HG03378 (cell line): Measurements from ENCODE around the gene IVNS1ABP.
"Not testable (repeated sequence)": the region's sequence is repeated elsewhere in the genome, so short reads cannot be mapped to it uniquely, and the experiment has no call there.

Source experiments
- ATAC-seq: cut with Tn5 transposase; IDR thresholded peaks from one replicate; pipeline ENCODE4 v1.9.1; 2021; ENCODE audit warnings: mild to moderate bottlenecking, moderate library complexity; ENCODE audit not compliant: unreplicated experiment

The IVNS1ABP gene

GRCh38 chr1:185337246-185337645, 20.2 kb upstream of the IVNS1ABP start:
- ATAC-seq, result no peak

GRCh38 chr1:185334182-185334581, 17.1 kb upstream of the IVNS1ABP start:
- no peak for ATAC-seq

GRCh38 chr1:185328255-185328654, 11.2 kb upstream of the IVNS1ABP start:
- ATAC-seq, result no peak

GRCh38 chr1:185325413-185325812, 8.4 kb upstream of the IVNS1ABP start:
- no peak for ATAC-seq

GRCh38 chr1:185324118-185324517, 7.1 kb upstream of the IVNS1ABP start:
- no peak for ATAC-seq

GRCh38 chr1:185322636-185323035, 5.6 kb upstream of the IVNS1ABP start:
- no peak for ATAC-seq

DNA sequence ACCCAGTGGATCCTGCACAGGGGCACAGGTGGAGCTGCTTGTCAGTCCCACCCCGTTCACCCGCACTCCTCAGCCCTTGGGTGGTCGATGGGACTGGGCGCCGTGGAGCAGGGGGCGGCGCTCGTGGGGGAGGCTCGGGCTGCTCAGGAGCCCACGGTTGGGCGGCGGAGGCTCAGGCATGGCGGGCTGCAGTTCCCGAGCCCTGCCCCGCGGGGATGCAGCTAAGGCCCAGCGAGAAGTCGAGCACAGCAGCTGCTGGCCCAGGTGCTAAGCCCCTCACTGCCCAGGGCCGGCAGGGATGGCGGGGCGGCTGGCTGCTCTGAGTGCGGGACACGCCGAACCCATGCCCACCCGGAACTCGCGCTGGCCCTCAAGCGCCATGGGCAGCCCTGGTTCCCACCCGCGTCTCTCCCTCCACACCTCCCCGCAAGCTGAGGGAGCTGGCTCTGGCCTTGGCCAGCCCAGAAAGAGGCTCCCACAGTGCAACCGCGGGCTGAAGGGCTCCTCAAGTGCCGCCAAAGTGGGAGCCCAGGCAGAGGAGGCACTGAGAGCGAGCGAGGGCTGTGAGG, 4.7 kb upstream of the IVNS1ABP start:
- ATAC-seq, result not testable (repeated sequence)

- ATAC-seq, result not testable (repeated sequence)
These were observed 4.1 kb upstream of the IVNS1ABP start for GRCh38 chr1:185321104-185321503.

GRCh38 chr1:185319139-185319475, 2.1 kb upstream of the IVNS1ABP start:
- no peak for ATAC-seq

GRCh38 chr1:185318431-185319138, 1.5 kb upstream of the IVNS1ABP start:
- no peak for ATAC-seq

DNA sequence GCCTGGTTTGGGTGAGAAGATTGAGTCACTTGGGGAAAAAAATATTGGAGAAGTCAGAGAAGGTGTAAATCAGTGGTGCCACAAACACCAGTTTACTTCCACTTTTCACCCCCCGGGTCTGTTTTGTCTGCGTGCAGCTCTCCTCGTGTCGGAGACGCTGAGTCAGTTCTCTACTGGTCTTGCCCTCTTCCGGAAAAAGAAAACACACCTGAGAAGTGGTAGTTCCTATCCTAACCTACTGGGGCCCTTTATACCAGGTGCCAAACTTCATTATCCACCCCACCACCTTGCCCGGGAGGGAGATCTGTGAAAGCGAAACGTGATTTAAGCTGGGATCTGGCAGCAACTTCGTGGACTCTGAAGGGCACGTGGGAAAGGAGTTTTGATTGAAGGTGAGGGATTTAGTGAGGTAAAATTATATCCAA, 855 bp upstream of the IVNS1ABP start:
- ATAC-seq, result peak; percentile 64

DNA sequence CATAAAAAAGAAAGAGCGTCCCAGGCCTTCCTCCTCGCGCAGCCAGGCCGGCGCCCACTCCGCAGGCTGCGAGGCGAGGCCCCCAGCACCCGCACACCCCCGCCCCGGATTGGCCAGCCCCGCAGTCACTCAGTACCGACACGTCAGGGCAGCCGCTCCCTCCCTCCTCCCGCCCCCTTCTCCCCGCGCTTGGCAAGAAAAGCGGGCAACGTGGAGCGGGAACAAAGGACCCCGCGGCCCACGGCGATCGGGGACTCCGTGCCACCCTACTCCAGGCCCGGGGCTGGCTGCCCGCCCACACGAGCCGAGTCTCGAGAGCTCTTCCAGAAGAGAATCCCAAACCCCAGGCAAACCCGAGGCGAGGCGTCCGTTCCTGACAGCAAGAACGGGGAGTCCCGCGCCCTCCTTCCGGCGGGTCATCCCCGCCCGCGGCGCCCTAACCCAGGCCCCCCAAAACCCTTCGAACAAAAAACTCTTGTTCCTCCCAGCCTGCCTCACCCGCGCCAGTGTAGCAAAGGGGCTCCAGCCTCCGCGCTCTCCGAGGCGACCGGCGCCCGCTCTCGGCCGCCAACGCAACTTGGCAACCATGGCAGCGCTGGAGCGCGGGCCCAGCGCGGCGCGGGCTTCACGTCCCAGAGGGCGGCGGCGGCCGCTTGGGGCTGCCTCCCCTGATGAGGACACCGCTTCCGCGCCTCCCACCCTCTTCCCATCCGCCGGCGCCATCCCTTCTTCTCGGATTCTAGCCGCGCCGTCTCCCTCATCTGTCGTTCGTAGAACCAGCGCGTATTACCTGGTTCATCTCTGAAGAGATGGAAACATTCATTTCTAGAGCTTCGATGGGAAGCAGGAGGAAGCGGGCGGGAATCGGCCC, 645 bp downstream of the IVNS1ABP start:
- peak; percentile 26 for ATAC-seq

GRCh38 chr1:185315445-185316071, 1.5 kb downstream of the IVNS1ABP start:
- ATAC-seq, result peak; percentile 1

GRCh38 chr1:185314411-185314810, 2.6 kb downstream of the IVNS1ABP start:
- ATAC-seq, result no peak

DNA sequence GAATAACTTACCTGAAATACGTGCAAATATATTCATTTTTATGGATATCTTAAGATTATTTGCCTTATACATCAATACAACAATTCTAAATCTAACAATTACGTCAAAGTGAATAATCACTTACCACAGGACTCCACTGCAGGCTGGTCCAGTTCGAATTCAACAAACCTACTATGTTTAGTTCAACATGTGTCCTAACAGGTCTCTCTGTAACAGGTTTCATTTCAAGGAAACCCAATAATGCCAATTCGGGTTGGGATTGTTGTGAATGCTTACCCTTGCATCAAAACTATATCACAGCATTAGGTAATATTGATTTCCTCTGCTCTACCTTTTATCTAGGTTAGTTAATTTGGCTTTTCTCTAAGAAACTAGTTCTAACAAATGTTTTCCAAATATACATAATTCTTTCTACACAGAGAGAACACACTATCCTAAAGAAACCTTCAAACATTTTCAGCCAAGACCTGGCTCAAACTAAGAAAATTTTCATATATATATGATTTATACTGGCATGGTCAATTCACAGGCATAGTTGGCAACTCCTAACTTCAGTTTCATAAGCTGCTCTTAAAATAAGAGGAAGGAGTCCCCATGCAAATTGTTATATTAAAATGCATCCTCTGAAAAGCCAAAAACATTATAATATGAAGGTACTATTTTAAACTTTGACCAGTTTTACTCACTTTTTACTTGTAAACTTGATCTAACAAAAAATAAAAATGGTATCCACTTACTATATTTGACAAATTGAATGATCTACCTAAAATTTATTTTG, 4.5 kb downstream of the IVNS1ABP start:
- ATAC-seq, result no peak

- ATAC-seq, result no peak
These were observed 5.3 kb downstream of the IVNS1ABP start for GRCh38 chr1:185311589-185312225.

DNA sequence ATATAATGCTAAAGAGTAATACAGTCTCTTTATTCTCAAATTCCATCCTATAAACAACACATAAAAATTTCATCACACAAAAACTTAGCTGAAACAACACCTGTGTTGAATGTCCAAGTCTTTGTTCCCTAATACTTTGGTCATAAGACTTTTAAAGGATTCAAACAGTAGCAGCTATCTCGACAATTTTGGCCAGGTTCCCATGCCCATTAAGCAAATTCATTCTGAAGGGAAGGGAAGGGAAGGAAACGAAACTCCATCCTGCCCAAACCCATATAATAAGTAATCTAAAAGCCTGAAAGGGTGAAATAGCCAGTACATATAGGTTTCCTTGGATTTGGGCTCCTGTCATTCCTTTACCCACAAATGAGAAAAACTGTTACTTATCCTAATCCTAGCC, 7.5 kb downstream of the IVNS1ABP start:
- no peak for ATAC-seq

- no peak for ATAC-seq
These were observed 8.9 kb downstream of the IVNS1ABP start for GRCh38 chr1:185308126-185308525.

- no peak for ATAC-seq
These were observed 11.6 kb downstream of the IVNS1ABP start for GRCh38 chr1:185305419-185305818.

DNA sequence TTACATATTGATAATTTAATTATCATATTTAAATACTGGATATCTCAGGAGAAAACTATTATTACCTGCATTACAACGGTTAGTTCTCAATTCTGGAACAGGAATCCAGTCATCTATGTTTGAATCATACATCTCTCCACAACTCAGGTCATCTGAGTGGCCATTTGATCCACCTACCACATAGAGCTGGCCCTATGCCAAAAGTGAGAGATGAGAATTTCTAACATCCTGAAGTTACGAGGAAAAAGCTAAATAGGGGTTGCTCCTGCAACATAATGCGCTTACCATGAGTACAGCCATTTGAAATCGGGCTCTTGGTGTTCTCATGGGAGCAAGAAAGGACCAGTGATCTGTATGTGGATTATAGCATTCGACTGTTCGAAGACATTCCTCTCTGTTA, 16.9 kb downstream of the IVNS1ABP start:
- no peak for ATAC-seq
